22Rv1 (cell line): ENCODE data around the gene TLCD2.

Source experiments
- H3K27ac ChIP-seq: fragments of 450-650 bp; 2 replicates; pipeline ENCODE4 v1.5.1; 2017
- CTCF ChIP-seq: fragments of 450-650 bp; IDR thresholded peaks from 2 replicates; pipeline ENCODE4 v1.5.1; 2017; ENCODE audit warnings: mild to moderate bottlenecking
- ZFX ChIP-seq: fragments of 450-650 bp; IDR thresholded peaks from 2 replicates; pipeline ENCODE4 v1.6.1; 2017; ENCODE audit warnings: antibody characterized with exemption, borderline replicate concordance

The TLCD2 gene

GRCh38 chr17:1753767-1754429 is 43.7 kb upstream of the TLCD2 start:
- no peak overlapping the region for H3K27ac ChIP-seq
- TF ChIP-seq ZFX (no peak), CTCF (no peak)

GRCh38 chr17:1752425-1753262 is 42.5 kb upstream of the TLCD2 start:
- no peak for TF ChIP-seq CTCF
- TF ChIP-seq ZFX: no peak

GRCh38 chr17:1750628-1751027 is 40.5 kb upstream of the TLCD2 start:
- TF ChIP-seq ZFX: no peak
- TF ChIP-seq CTCF: no peak
- no peak overlapping the region for H3K27ac ChIP-seq

More at GRCh38 chr17:1752425-1753262, 42.5 kb upstream of the TLCD2 start:
- no peak overlapping the region for H3K27ac ChIP-seq

GRCh38 chr17:1746975-1747543 is 36.9 kb upstream of the TLCD2 start:
- TF ChIP-seq ZFX (no peak), CTCF (no peak)
- H3K27ac ChIP-seq: no peak overlapping the region

GRCh38 chr17:1745513-1746020 is 35.4 kb upstream of the TLCD2 start:
- TF ChIP-seq CTCF: no peak
- TF ChIP-seq ZFX: no peak
- no peak overlapping the region for H3K27ac ChIP-seq

GRCh38 chr17:1744551-1745512 is 34.7 kb upstream of the TLCD2 start:
- no peak for TF ChIP-seq CTCF
- H3K27ac ChIP-seq: no peak overlapping the region
